KBM-7 (cell line): Measurements from ENCODE around the gene LASP1.
A peak's percentile ranks its signal among the peaks of the same experiment; 100 is the strongest.

Source experiments
- DNase-seq: peaks from one replicate; pipeline ENCODE4 v3.0.0-alpha.2; 2015
- in situ Hi-C: fragments of 300-500 bp; cut with MboI; formaldehyde crosslinking; loops from 2 replicates; pipeline ENCODE4 v1.14.3; 2020; ENCODE audit warnings: low sequenced_read_pairs, low pct_unique_long_range_greater_than_20kb, mixed read lengths

LASP1 gene

DNA sequence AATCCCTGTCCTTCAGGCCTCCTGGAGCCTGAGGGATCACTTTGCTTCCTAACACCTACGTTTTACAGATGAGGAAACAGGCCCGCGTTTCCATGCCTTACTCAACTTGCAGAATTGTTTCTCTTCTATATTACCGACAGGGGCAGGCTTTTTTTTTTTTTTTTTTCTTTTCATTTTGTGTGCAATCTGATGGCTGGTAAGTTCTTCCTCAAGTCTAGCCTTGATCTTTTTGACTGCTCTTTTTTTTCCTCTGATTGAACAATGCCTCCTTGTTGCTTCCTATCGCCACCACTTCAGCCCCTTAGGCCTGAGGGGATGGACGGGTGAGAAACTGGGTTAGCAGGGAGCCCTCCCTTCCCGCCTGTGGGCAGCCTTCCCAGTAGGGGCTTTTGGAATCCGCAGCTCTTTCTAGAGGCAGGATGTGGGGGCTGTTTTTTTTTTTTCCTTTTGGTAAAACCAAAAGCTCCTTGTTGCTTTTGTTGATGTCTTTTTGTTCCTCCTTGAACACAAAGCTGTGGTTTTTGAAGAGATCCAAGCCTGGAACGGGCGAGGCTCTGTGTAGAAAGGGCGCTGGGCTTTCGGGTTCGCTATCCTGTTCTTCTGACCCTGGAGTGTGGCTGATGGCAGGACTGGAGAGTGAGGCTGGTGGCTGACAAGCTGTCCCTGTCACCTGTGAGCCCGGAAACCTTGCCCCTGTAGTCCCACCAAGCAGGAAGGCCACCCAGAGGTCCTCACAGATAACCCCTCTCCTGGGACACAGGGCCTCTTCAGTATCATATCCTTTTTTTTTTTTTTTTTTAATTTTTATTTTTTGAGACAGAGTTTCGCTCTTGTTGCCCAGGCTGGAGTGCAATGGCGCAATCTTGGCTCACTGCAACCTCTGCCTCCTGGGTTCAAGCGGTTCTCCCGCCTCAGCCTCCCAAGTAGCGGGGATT is 14.0 kb downstream of the LASP1 start:
- in situ Hi-C loops: no loop called here

DNA sequence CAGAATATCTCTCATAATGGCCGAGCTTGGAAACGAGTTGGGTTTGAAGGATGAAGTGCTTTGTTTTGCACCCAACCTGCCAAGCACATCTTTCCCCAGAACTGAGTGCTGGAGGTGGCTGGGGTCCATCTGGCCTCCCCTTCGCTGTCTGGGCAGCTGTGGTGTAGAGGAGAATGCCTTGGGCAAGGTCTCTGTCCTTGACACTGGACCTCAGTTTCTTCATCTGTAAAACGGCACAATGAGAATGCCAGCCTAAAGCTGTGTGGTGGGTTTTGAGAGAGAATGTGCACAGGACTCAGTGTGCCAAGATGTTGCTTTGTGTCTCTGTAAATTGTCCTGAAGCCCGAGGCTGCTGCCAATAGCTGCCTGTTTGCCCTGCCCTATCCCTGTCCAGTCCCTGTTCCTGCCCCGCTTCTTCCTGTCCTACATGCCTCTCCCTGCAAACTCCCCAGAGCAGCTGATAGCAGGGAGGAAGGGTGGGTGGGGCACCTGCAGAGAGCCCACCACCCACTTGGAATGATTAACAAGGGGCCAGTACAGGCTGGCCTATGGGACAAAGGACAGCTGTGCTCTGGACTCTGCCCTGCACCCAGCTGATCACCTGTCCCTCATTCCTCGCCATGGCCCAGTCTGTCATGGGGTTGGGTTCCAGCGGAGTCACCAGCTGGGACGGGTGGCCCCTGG is 15.3 kb downstream of the LASP1 start:
- no peak for DNase-seq
- in situ Hi-C loops: no loop called here

More for the DNA sequence above, 14.0 kb downstream of the LASP1 start:
- peak; percentile 51 for DNase-seq

DNA sequence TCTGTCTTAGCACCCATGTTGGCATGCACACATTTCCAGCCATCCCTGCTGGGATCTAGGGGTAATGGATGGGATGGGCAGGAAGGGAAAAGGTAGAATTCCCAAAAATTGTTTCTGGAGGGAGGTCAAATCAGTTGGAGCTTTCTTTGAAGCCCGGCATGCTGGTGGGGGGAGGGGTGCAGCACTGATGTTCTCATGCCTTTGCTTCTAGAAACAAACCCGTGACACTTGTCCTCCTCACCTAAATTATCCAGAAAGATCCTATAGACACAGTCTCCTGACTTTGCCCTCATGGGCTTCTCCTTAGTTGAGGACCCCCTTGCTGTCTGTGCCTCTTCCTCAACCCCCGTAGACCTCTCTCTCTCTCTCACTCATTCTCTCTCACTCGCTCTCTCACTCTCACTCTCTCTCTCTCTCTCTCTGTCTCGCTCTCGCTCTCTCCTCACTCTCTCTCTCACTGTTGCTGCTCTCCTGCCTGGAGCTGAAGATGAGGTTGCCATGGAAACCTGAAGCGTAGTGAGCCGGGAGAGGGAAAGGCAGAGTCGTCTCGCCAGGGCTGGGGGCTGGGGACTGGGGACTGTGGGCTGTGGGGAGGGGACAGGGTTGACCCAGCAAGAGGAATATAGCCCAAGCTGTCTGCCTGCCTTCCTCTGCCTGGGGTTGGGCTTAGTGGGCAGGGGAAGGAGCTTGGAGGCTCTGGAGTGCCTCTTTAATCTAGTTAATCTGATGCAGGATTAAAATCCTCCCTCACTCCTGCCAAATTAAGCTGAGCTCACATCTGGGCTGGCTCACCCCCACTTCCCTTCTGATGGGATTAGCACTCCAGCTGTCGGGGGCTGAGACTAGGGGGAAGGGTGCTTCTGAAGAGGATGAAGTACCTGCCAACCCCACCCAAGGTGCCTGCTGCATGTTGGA is 16.1 kb downstream of the LASP1 start:
- in situ Hi-C loops: no loop called here
- no peak for DNase-seq

DNA sequence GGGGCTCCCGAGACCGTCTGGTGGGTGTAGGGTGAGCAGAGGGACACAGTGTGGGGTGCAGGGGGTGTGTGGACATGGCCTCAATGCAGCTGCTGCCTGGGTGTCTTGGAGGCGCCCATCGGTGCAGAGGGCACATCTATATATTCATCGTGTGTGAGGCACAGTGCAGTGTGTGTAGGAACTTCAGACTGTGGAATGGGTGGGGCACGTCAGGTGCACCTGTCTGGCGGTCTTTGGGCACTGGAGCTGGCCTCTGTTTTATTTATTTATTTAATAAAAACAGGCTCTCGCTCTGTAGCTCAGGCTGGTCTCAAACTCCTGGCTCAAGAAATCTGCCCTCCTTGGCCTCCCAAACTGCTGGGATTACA is 16.8 kb downstream of the LASP1 start:
- in situ Hi-C loops: no loop called here
- no peak for DNase-seq

DNA sequence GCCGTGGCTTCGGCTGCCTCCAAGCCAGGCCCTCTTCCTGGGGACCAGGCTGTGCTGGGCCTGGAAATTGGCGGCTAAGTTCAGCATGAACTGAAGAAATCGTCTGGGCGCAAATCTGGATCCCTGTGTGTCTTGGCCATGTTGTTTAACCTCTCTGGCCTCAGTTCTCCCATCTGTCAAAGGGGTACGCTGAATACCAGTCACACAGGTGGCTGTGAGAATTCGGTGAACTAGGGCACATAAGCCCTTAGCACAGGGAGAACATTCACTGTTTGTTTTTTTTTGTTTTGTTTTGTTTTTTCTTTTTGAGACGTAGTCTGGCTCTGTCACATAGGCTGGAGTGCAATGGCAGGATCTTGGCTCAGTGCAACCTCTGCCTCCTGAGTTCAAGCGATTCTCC is 19.0 kb downstream of the LASP1 start:
- in situ Hi-C loops: no loop called here
- no peak for DNase-seq

DNA sequence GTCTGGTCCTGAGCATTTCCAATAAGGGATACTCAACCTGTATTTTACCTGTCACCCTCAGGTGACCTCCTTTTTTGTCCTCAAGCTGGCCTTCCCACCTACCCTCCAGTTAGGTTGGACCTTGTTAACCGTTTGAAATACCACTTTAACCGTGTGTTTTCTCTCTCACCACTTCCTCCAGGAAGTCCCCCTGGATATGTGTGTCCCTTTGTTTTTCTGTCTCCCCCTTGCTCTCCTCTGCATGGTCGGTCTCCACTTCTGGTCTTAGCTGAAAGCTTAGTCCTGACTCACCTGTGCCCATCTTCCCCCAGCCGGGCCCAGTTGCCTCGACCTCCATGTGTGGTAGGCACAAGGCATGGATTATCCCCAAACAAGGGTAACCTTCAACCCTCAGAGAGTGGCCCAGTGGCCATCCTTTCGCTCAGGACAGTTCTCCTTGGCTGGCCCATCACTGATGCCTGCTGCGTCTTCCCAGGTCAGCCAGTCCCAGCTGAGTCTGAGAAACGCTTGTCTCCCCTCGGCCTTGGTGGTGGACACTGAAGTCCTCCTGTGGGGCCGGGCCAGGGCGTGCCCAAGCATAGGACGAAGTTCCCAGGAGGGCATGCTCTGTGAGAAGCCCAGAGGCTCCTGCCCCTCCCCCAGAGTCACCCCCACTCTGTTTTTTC is 20.0 kb downstream of the LASP1 start:
- in situ Hi-C loops: no loop called here

DNA sequence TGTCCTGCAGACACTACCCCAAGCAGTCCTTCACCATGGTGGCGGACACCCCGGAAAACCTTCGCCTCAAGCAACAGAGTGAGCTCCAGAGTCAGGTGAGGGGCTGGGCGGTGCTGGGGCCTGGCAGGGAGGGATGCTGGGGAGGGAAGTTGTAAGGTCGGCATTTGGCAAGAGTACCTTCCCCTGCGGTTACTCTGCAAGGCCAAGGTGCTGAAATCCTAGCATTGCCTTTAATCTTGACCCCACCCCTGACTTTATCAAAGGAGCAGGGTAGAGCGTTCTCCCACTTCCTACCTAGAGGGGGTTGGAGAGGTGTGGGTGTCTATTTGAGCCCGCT is 20.5 kb downstream of the LASP1 start:
- in situ Hi-C loops: no loop called here
- DNase-seq: no peak

More for the DNA sequence above, 20.0 kb downstream of the LASP1 start:
- DNase-seq: no peak

DNA sequence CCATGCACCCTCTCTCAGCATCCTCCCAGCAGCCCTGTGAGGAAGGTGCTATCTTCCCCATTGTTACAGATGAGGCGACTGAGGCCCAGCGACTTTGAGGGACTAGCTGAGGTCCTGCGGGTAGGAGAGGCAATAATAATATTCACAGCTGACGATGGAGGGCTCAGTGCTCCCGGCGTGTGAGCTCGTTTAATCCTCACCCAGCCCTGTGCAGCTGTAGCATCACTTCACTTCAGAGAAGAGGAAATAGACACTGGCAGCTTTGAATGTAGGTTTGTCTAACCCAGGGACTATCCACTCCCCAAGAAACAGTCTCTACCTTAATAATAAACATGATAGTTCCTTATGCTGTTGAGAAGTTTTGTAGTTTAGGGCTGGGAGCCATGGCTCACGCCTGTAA is 21.6 kb downstream of the LASP1 start:
- no peak for DNase-seq
- in situ Hi-C loops: no loop called here

DNA sequence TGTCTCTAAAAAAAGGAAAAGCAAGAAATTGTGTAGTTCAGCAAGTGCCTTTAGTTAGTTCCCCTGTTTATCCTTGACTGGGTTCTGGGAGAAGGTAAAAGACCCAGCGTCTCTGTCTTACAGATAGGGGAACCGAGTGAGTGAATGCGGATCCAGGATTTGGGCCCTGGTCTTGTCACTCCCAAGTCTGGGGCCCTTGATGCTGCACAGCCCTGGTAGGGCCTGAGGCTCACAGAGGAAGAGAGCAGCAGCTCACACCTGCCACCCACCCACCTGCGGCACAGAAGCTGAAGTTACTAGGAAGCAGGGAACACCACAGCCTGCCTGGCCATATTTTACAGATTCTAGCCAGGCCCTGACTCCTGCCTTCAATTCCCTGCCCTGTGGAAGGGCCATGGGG is 22.2 kb downstream of the LASP1 start:
- no peak for DNase-seq
- in situ Hi-C loops: no loop called here

DNA sequence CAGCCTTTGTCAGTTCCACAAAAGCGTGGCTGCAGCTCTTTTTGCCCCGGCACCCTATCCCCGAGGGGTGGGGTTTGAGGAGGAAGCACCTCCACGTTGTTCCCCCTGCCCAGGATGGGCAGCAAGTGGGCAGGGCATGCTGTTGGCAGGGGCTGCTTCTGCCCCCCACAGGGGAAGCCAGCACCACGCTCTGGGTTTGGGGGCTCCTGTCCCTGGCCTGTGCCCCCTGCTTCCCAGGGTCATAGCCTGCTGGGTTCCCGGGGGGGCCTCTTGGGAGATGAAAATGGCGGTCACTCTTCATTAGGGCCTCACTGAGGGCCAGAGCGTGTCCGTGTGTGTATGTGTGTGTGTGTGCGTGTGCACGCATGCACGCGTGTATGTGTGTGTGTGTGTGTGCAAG is 22.8 kb downstream of the LASP1 start:
- DNase-seq: no peak
- in situ Hi-C loops: no loop called here

DNA sequence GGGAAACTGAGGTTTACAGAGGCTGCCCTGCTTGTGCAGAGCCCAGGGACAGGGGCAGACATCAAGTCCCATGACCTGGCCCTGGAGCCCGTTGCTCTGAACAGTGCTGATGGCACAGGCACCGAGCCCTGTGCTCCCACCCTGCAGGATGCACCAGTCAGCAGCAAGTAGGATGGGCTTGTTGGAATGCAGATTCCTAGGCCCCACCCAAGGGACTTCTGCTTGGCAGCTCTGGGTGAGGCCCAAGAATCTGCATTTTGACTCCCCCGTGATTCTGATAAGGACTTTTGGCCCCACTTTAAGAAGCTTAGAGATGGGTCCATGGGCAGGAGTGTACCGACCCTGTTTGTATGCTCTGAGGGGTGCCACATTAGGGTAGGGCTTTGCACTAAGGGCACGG is 23.3 kb downstream of the LASP1 start:
- DNase-seq: no peak
- in situ Hi-C loops: no loop called here

DNA sequence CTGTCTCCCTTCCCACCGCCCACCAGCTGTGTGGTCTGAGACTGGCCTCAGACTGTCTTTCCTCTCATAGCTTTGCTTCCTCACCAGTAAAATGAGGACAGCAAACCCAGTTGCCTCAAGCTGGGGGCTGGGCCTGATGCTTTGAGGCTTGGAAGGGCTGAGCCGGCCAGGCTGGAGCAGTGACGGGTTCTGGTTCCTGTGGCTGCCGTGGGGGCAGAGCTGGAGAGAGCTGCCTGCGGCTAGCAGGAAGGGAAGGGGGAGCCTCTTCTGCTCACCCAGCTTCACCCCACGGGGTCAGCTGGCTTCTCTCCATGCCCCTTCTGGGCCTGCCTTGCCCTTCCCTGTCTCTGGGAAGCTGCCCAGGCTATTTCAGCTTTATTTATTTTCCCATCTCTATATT is 23.7 kb downstream of the LASP1 start:
- peak; percentile 54 for DNase-seq
- in situ Hi-C loops: no loop called here

DNA sequence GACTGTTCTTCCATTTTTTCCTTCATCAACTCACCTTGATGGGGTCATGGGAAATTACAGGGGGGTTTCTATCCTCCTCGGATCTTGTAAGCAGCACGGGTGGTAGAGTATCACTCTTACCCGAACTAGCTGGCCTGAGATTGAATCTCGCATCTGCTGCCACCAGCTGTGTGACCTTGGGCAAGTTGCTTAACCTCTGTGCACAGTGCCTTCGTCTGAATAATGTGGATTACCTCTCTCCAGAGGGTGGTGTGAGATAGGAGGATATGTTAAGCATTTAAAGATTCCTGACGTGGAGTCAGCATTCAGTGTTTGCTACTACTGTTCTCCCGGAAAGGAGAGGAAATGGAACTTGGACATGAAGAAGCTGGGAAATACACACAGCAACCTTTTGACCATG is 24.4 kb downstream of the LASP1 start:
- no peak for DNase-seq
- in situ Hi-C loops: no loop called here

DNA sequence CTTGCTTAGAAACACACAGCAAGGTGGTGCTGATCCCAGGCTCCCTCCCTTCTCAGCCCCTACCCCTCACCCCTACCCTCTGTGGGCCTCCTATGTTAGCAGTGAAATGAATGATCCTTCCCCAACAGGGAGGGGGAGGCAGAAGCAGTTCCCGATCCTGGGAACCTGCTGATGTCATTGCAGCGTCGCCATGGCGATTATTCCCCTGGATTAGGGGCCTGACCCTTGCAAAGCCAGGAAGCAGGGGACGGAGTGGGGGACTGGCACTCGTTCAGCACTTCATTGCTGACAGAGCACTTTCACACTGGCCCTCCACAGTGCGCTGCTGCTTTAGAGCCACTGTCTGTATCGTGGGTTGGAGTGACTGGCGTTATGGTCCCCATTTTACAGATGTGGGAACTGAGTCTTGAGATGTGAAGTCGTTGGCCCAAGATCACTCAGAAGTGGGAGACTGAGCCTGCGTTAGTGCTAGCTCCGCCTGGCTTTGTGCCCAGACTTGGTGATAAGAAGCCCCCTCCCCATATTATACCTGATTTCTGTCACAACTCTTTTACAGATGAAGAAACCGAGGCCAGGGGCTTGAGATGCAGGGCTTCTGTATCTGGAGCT is 26.6 kb downstream of the LASP1 start:
- no peak for DNase-seq
- in situ Hi-C loops: no loop called here

DNA sequence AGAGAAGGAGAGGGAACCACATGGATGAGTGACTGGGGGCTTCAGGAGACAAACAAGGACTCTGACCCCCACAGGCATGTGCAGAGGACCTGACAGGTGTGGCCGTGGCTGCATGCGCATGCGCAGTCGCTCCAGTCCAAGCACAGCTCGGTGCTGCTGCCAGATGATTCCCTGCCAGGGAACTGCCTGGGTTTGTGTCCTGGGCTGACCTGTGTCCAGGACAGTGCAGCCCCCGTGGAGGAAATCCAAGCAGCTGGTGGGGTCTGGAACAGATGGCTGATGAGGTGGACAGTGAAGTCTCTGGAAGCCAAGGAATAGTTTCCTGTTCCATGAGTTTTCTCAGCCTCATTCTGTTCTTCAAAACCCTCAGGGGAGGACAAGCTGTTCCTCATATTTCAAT is 27.3 kb downstream of the LASP1 start:
- no peak for DNase-seq
- in situ Hi-C loops: no loop called here

DNA sequence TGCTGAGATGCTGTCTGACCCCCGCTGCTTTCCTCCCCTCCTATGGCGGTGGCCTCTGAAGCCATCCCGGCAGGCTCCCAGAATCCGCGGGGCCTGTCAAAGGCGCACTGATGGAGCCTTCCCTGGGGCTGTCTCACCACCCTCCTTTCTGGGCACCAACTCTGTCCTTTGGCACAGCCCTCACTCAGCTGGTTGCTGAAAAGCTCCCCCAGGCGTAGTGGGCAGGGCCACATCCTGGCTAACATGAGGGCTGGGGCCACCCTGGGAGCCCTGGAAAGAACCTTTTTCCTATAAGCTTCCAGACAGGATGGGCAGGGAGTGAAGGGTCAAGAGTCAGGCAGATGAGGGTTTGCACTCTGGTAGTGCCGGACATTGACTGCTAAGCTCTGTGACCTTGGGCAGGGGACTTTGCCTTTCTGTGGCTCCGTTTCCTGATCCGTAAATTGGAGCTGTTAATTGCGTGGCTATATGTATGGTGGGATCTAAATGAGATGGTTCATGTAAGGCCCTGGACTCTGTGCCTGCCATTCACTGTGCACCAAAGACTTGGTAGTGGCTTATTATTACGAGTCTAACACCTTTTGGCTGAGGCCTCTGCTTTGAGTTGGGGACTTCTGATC is 27.9 kb downstream of the LASP1 start:
- in situ Hi-C loops: no loop called here
- DNase-seq: no peak

DNA sequence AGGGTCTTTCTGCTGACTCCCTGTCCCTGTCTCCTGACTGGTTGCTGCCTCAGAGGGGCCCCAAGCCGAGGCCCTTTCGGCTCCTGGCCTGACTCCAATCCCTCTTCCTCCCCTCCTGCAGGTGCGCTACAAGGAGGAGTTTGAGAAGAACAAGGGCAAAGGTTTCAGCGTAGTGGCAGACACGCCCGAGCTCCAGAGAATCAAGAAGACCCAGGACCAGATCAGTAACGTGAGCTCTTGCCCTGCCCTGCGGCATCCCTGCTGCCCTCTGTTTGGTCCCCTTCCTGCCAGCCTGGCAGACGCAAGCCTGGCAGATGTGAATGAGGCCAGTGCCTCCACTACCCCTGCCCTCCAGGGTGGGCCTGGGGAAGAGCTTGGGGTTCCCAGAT is 28.4 kb downstream of the LASP1 start:
- in situ Hi-C loops: no loop called here
- DNase-seq: no peak

DNA sequence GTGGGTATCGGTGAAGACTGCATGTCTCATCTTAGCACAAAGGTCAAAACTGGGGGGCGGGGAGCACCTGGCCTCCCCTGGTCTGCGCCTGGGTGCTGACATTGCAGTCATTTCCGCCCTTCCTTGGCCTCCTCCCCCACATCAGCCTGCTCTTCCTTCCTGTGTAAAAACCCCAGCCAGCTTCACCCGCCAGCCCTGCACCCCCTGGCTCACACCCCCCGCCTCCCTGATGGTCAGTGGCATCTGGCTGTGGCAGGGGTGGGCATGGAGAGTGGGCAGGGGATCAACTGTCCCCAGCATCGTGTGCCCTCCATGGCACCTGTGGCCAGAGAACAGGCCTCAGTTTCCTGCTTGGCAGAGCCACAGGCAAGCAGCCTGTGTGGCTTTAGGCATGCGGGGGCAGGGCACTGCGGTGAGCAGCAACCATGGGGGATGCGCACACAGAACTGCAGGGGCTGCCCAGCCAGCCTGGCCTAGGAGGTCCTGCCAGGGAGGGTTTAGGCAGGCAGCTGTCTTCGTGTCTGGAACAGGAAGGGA is 29.0 kb downstream of the LASP1 start:
- DNase-seq: peak; percentile 93
- in situ Hi-C loops: no loop called here
